Measurements from ENCODE around the gene TOM1L2.
"Not testable (repeated sequence)": the region's sequence is repeated elsewhere in the genome, so short reads cannot be mapped to it uniquely, and the experiment has no call there.

TOM1L2 gene

GRCh38 chr17:17913695-17914332 is 58.4 kb downstream of the TOM1L2 start:
- H3K36me3 ChIP-seq (ENCODE audit: insufficient read depth, low read length): no peaks in the 10 kb centered on the region
- no peaks in the 10 kb centered on the region for H3K27me3 ChIP-seq (ENCODE audit: insufficient read depth, low read length)
- H3K9me3 ChIP-seq (ENCODE audit: low read length): no peaks in the 10 kb centered on the region
- no peak overlapping the region for H2AFZ ChIP-seq (ENCODE audit: low read depth, low read length)
- H3K4me1 ChIP-seq (ENCODE audit: insufficient read depth, low read length): peaks cover 22% of the 10 kb centered on the region
- H3K4me3 ChIP-seq (ENCODE audit: low read length): no peak overlapping the region

DNA sequence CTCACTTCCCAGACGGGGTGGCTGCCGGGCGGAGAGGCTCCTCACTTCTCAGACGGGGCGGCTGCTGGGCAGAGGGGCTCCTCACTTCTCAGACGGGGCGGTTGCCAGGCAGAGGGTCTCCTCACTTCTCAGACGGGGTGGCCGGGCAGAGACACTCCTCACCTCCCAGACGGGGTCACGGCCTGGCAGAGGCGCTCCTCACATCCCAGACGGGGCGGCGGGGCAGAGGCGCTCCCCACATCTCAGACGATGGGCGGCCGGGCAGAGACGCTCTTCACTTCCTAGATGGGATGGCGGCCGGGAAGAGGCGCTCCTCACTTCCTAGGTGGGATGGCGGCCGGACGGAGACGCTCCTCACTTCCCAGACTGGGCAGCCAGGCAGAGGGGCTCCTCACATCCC is 59.9 kb downstream of the TOM1L2 start:
- not testable (repeated sequence) for H2AFZ ChIP-seq (ENCODE audit: low read depth, low read length); H3K9me3 ChIP-seq (ENCODE audit: low read length); H3K36me3 ChIP-seq (ENCODE audit: insufficient read depth, low read length); H3K27me3 ChIP-seq (ENCODE audit: insufficient read depth, low read length); H3K4me3 ChIP-seq (ENCODE audit: low read length)
- H3K4me1 ChIP-seq (ENCODE audit: insufficient read depth, low read length): peaks cover 22% of the 10 kb centered on the region

DNA sequence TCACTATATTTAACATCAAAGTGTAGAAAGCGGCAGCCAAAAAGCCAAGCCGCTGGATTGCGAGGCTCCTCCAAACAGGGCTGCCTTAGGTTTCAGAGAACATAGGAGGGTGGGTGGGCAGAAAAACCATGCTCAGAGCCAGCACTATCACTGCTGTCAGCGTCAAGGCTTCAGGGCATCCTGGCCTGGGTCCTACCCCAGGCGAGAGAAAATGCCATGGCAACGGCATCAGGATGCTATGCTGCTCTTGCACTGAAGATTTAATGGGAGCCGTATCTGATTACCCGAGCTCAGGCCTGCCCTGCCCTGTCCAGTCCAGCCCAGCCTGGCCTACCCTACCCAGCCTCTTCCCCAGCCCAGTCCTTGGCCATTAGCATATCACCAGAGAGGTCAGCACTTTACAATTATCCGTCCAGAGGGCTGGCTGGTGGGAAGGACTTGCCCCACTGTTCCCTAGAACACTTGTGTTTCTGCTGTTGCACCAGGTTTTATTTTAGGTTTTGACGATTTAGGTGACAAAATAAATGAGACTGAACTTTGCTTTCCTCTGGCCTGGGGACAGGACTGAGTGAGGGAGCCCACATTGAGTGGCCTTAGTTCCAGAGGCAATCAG is 61.1 kb downstream of the TOM1L2 start:
- Histone ChIP-seq H3K4me1 (ENCODE audit: insufficient read depth, low read length) (peaks cover 22% of the 10 kb centered on the region), H3K4me3 (ENCODE audit: low read length) (no peak overlapping the region), H3K27me3 (ENCODE audit: insufficient read depth, low read length) (no peaks in the 10 kb centered on the region), H3K36me3 (ENCODE audit: insufficient read depth, low read length) (no peaks in the 10 kb centered on the region), H2AFZ (ENCODE audit: low read depth, low read length) (no peak overlapping the region), H3K9me3 (ENCODE audit: low read length) (no peaks in the 10 kb centered on the region)

GRCh38 chr17:17910060-17910459 is 62.1 kb downstream of the TOM1L2 start:
- H3K4me1 ChIP-seq (ENCODE audit: insufficient read depth, low read length): peaks cover 22% of the 10 kb centered on the region
- no peaks in the 10 kb centered on the region for H3K27me3 ChIP-seq (ENCODE audit: insufficient read depth, low read length)
- no peak overlapping the region for H2AFZ ChIP-seq (ENCODE audit: low read depth, low read length)
- no peaks in the 10 kb centered on the region for H3K9me3 ChIP-seq (ENCODE audit: low read length)
- H3K36me3 ChIP-seq (ENCODE audit: insufficient read depth, low read length): no peaks in the 10 kb centered on the region
- H3K4me3 ChIP-seq (ENCODE audit: low read length): no peak overlapping the region

DNA sequence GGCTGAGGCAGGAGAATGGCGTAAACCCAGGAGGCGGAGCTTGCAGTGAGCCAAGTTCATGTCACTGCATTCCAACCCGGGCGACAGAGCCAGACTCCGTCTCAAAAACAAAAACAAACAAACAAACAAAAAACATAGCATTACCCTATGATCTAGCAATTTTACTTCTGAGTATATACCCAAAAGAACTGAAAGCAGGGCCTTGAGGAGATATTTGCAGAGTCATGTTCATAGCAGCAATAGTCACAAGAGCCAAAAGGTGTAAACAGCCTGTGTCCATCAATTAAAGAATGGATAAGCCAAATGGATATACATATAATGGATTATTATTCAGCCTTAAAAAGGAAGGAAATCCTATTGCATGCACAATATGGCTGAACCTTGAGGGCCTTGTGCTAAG is 63.1 kb downstream of the TOM1L2 start:
- Histone ChIP-seq H3K9me3 (ENCODE audit: low read length) (no peaks in the 10 kb centered on the region), H3K4me1 (ENCODE audit: insufficient read depth, low read length) (peaks cover 14% of the 10 kb centered on the region), H3K27me3 (ENCODE audit: insufficient read depth, low read length) (no peaks in the 10 kb centered on the region), H3K4me3 (ENCODE audit: low read length) (no peak overlapping the region), H3K36me3 (ENCODE audit: insufficient read depth, low read length) (no peaks in the 10 kb centered on the region), H2AFZ (ENCODE audit: low read depth, low read length) (no peak overlapping the region)

DNA sequence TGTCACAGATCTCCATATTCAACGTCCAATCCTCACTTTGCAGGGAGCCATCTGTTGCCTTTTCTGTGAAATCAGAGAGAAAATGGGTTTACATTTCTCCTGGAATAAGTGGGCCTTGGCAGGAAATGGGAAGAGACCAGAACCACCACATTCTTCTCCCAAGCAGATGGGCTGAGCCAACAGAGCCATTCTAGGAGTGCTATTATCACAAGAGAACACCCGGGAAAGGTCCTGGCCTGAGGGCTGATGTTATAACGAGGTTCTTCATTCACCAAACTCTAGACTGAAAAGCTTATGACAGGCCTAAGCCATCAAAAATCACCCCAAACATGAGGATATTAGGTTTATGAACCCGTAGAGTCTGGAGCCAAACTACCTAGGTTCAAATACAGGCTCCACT is 64.7 kb downstream of the TOM1L2 start:
- no peaks in the 10 kb centered on the region for H3K27me3 ChIP-seq (ENCODE audit: insufficient read depth, low read length)
- H3K4me1 ChIP-seq (ENCODE audit: insufficient read depth, low read length): peaks cover 9% of the 10 kb centered on the region
- no peaks in the 10 kb centered on the region for H3K9me3 ChIP-seq (ENCODE audit: low read length)
- no peak overlapping the region for H3K4me3 ChIP-seq (ENCODE audit: low read length)
- H3K36me3 ChIP-seq (ENCODE audit: insufficient read depth, low read length): no peaks in the 10 kb centered on the region
- no peak overlapping the region for H2AFZ ChIP-seq (ENCODE audit: low read depth, low read length)

- no peak overlapping the region for H2AFZ ChIP-seq (ENCODE audit: low read depth, low read length)
- H3K36me3 ChIP-seq (ENCODE audit: insufficient read depth, low read length): no peaks in the 10 kb centered on the region
- peaks cover 9% of the 10 kb centered on the region for H3K4me1 ChIP-seq (ENCODE audit: insufficient read depth, low read length)
- H3K9me3 ChIP-seq (ENCODE audit: low read length): no peaks in the 10 kb centered on the region
- no peaks in the 10 kb centered on the region for H3K27me3 ChIP-seq (ENCODE audit: insufficient read depth, low read length)
- no peak overlapping the region for H3K4me3 ChIP-seq (ENCODE audit: low read length)
These were observed 65.6 kb downstream of the TOM1L2 start for GRCh38 chr17:17906418-17907215.

DNA sequence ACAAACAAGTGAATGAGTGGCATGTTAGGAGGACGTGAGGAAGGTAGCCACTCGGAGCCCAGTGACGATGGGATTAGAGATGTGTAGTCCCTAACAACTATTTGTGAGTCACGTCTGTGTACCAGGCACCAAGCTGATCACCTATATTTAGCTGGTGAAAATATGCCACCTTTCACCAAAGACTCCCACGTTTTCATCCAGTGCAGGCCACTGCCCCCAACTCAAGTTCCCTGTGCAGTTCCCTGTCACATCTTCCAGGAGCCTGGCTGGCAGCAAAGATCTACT is 67.2 kb downstream of the TOM1L2 start:
- Histone ChIP-seq H3K27me3 (ENCODE audit: insufficient read depth, low read length) (no peaks in the 10 kb centered on the region), H3K36me3 (ENCODE audit: insufficient read depth, low read length) (no peaks in the 10 kb centered on the region), H3K9me3 (ENCODE audit: low read length) (no peaks in the 10 kb centered on the region), H3K4me3 (ENCODE audit: low read length) (no peak overlapping the region), H3K4me1 (ENCODE audit: insufficient read depth, low read length) (peaks cover 11% of the 10 kb centered on the region), H2AFZ (ENCODE audit: low read depth, low read length) (no peak overlapping the region)

- no peaks in the 10 kb centered on the region for H3K36me3 ChIP-seq (ENCODE audit: insufficient read depth, low read length)
- H3K27me3 ChIP-seq (ENCODE audit: insufficient read depth, low read length): no peaks in the 10 kb centered on the region
- no peaks in the 10 kb centered on the region for H3K9me3 ChIP-seq (ENCODE audit: low read length)
- peaks cover 11% of the 10 kb centered on the region for H3K4me1 ChIP-seq (ENCODE audit: insufficient read depth, low read length)
- no peak overlapping the region for H2AFZ ChIP-seq (ENCODE audit: low read depth, low read length)
- H3K4me3 ChIP-seq (ENCODE audit: low read length): no peak overlapping the region
These were observed 67.8 kb downstream of the TOM1L2 start for GRCh38 chr17:17904166-17905035.

GRCh38 chr17:17902877-17903276 is 69.3 kb downstream of the TOM1L2 start:
- Histone ChIP-seq H3K36me3 (ENCODE audit: insufficient read depth, low read length) (peaks cover 5% of the 10 kb centered on the region), H3K9me3 (ENCODE audit: low read length) (no peaks in the 10 kb centered on the region), H3K27me3 (ENCODE audit: insufficient read depth, low read length) (no peaks in the 10 kb centered on the region), H3K4me3 (ENCODE audit: low read length) (no peak overlapping the region), H3K4me1 (ENCODE audit: insufficient read depth, low read length) (peaks cover 11% of the 10 kb centered on the region), H2AFZ (ENCODE audit: low read depth, low read length) (no peak overlapping the region)

DNA sequence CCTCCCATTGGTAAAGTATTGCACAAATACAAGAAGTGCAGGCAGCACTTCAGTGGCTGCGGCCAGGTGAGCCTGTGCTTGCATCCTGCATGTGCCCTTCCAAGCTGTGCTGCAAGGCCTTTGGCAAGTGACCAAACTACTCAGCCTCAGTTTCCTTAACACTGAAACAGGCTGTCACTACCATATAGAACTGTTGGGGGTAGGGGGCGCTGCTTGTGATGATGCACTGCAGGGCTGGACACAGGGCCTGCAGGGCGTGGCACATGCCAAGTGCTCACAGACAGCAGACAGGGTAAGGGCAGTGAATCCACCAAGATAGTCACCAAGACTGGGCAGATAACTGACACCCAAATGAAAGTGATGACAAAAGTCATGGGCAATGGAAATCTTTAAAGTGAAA is 69.8 kb downstream of the TOM1L2 start:
- Histone ChIP-seq H3K27me3 (ENCODE audit: insufficient read depth, low read length) (no peaks in the 10 kb centered on the region), H3K36me3 (ENCODE audit: insufficient read depth, low read length) (peaks cover 5% of the 10 kb centered on the region), H3K4me1 (ENCODE audit: insufficient read depth, low read length) (peaks cover 11% of the 10 kb centered on the region), H3K4me3 (ENCODE audit: low read length) (no peak overlapping the region), H2AFZ (ENCODE audit: low read depth, low read length) (no peak overlapping the region), H3K9me3 (ENCODE audit: low read length) (no peaks in the 10 kb centered on the region)

DNA sequence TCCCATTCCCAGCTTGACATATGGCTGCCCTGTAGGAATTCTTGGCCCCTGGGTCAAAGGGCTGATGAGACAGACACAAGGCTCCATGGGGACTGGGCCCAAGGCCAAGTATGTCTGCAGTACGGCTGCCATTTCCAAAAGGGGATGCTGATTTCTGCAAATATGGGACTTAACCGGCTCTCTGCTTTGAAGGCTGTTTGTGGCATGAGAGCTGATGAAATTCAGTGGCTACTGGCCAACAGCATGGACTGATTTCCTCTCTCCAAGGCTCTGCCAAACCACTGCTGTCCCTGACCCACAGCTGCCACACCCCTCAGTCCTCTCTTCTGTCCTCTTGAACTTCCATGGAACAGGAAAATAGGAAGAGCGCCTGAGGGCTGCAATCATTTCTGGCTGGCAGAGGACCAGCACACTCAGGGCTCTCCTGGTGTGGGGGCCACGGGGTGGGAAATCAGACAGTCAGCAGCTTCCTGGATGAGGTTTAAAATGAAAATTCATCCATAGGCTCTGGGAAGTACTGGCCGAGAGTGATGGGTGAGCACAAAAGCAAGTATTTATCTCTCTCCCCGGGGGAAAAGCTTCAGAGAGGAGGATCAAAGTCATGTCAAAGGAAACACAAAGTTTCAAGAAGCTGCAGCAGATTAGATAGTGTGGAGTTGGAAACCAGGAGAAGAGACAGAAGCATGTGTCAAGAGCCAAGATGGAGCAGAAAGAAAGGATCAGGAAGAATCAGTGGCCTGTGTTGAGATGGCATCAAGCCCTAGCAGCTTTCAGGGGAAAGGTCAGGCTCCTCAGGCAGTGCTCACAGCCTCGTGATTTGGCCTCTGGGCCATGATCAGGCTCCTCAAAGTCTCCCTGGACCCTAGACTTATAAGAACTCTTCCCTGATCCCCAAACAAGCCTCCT is 71.3 kb downstream of the TOM1L2 start:
- no peak overlapping the region for H2AFZ ChIP-seq (ENCODE audit: low read depth, low read length)
- no peaks in the 10 kb centered on the region for H3K27me3 ChIP-seq (ENCODE audit: insufficient read depth, low read length)
- H3K36me3 ChIP-seq (ENCODE audit: insufficient read depth, low read length): peaks cover 5% of the 10 kb centered on the region
- peaks cover 11% of the 10 kb centered on the region for H3K4me1 ChIP-seq (ENCODE audit: insufficient read depth, low read length)
- H3K4me3 ChIP-seq (ENCODE audit: low read length): no peak overlapping the region
- H3K9me3 ChIP-seq (ENCODE audit: low read length): no peaks in the 10 kb centered on the region

Data from neuron (in vitro differentiated cells).